ENCODE data around the gene PTGFR.

GRCh38 chr1:78465143-78465542 lies 25.6 kb upstream of the PTGFR start:
- TF ChIP-seq ZNF274 (IDR thresholded peaks at IDR 0.05; ENCODE audit: low read depth, low read length) (no peak), YY1 (IDR thresholded peaks at IDR 0.05; ENCODE audit: insufficient read depth, insufficient read length) (no peak), SUZ12 (IDR thresholded peaks at IDR 0.05; ENCODE audit: extremely low read depth, insufficient read depth, insufficient read length) (no peak)
